ENCODE measurements around the gene COA8. TPM values are rescaled to one million over a fixed set of nuclear protein-coding genes. Genes with fewer than 3 reads are reported as not detected.

COA8 gene
- total RNA-seq, 4 donors from 2014 or later, result 25.9 to 50.4 (median 33.6) TPM

DNA sequence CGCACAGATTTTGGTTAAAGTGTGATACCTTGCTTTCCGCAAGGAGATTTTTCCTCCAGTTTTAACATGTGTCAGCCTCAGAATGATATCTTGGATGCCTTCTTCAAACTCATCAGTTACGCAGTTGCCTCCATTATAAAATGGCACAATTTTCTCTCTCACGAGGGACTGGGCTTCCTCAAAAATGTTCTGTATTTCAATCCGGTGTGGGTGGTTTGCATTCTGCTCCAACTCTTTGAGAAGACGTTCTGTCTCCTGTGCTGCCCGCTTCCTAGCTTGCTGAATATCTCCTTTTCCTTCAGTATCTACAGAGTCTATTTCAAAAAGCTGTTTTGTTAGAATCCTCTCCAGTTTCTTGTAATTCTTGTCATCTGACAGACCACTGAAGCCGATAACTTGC lies 2.1 kb upstream of the COA8 start:
- H3K4me3 ChIP-seq (replicated peaks in 1 of 3), result no peak overlapping the region
- intact Hi-C loops (cut with DNase I), result loop anchor here (10.0 kb wide), 1 partner anchor 154 kb away; the partner anchor contains the start of genes XRCC3 and ZFYVE21

DNA sequence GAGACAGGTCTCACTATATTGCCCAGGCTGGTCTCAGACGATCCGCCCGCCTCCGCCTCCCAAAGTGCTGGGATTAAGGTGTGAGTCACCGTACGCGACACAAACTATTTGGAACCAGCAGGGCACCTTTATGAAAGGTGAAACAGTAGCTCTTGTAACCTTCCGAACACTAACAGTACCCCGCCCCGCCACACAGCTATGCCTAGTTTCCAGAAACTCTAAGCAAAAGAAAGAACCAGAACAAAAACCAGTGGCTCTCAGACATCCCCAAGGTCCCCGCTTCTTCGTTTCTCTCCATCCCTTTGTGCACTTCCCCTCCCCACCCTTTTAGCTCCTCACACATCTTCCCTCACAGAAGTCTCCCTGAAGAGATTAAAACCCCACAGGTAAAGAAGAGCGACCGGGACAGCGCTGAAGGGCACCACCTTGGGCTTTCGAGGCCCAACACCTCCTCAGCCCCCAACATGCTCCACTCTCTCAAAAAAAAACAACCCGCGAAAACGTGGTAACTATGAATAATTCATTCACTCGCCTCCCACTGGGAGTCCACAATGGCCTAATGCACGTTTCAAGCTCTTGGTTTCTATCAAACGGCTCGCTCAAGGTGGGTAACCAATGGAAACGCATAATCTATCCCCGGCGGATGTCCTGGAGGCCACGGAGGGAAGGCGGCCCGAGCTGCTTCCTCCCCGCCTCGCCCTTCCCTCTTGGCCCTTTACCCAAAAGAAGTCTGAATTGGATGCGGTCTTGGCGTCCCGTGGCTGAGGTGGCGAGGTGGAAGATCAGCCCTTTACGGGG lies 1.2 kb upstream of the COA8 start:
- WGBS, 2 donors, result 10 to 12% methylated on average over 28 to 29 of the region's 36 CpGs
- DNase-seq, result no peak
- no peaks in the 10 kb centered on the region for H3K27me3 ChIP-seq
- peak overlapping the region; percentile 90 to 98 (median 98) for H3K4me3 ChIP-seq (replicated peaks in 1 of 3)
- H3K27ac ChIP-seq, result peak overlapping the region; percentile 82 to 93 (median 88)
- intact Hi-C loops (cut with DNase I), result loop anchor here (10.0 kb wide), 1 partner anchor 153 kb away; the partner anchor contains the start of genes XRCC3 and ZFYVE21
- peaks cover 38 to 71% of the 10 kb centered on the region in 2 donors for H3K4me1 ChIP-seq
- TF ChIP-seq, protein P1, sequence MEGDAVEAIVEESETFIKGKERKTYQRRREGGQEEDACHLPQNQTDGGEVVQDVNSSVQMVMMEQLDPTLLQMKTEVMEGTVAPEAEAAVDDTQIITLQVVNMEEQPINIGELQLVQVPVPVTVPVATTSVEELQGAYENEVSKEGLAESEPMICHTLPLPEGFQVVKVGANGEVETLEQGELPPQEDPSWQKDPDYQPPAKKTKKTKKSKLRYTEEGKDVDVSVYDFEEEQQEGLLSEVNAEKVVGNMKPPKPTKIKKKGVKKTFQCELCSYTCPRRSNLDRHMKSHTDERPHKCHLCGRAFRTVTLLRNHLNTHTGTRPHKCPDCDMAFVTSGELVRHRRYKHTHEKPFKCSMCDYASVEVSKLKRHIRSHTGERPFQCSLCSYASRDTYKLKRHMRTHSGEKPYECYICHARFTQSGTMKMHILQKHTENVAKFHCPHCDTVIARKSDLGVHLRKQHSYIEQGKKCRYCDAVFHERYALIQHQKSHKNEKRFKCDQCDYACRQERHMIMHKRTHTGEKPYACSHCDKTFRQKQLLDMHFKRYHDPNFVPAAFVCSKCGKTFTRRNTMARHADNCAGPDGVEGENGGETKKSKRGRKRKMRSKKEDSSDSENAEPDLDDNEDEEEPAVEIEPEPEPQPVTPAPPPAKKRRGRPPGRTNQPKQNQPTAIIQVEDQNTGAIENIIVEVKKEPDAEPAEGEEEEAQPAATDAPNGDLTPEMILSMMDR (IDR thresholded peaks at IDR 0.05), result no peak
- no peak for TF ChIP-seq POLR2A (IDR thresholded peaks at IDR 0.05)
- H3K9me3 ChIP-seq, result no peaks in the 10 kb centered on the region
- peaks cover 9 to 11% of the 10 kb centered on the region in 2 donors for H3K36me3 ChIP-seq

More for the DNA sequence above, 2.1 kb upstream of the COA8 start:
- no peaks in the 10 kb centered on the region for H3K9me3 ChIP-seq
- H3K4me1 ChIP-seq, result peaks cover 38 to 67% of the 10 kb centered on the region in 2 donors
- H3K27ac ChIP-seq, result peak overlapping the region in 1 of 3 donors; percentile 22
- WGBS, 2 donors, result 76 to 80% methylated on average over 8 of the region's 8 CpGs
- TF ChIP-seq, protein P1 (IDR thresholded peaks at IDR 0.05), result no peak
- no peak for TF ChIP-seq POLR2A (IDR thresholded peaks at IDR 0.05)
- H3K27me3 ChIP-seq, result no peaks in the 10 kb centered on the region
- H3K36me3 ChIP-seq, result peaks cover 9 to 11% of the 10 kb centered on the region in 2 donors
- DNase-seq, result no peak

DNA sequence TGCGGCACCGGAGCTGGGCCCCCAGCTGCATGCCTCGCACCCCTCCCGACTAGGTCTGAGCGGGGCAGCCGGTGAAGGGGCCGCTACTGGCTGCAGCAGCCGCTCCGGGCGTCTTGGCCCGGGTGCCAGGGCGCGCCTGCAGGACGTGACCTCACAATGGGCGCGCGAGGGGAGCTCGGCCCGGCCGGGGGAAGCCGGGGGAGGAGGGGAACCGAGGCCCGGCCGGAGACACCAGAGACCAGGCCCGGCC lies 656 bp upstream of the COA8 start:
- Histone ChIP-seq H3K27me3 (no peaks in the 10 kb centered on the region), H3K9me3 (no peaks in the 10 kb centered on the region), H3K36me3 (peaks cover 9 to 11% of the 10 kb centered on the region in 2 donors), H3K4me1 (peaks cover 38 to 74% of the 10 kb centered on the region in 2 donors), H3K4me3 (replicated peaks in 1 of 3) (peak overlapping the region; percentile 90 to 98 (median 98)), H3K27ac (peak overlapping the region; percentile 82 to 93 (median 88))
- WGBS, 2 donors, result no CpG with 5 or more reads among the region's 25 CpGs
- DNase-seq, result no peak
- intact Hi-C loops (cut with DNase I), result loop anchor here (10.0 kb wide), 1 partner anchor 153 kb away; the partner anchor contains the start of genes XRCC3 and ZFYVE21
- TF ChIP-seq POLR2A (IDR thresholded peaks at IDR 0.05), result no peak
- TF ChIP-seq, protein P1 (IDR thresholded peaks at IDR 0.05), result no peak

DNA sequence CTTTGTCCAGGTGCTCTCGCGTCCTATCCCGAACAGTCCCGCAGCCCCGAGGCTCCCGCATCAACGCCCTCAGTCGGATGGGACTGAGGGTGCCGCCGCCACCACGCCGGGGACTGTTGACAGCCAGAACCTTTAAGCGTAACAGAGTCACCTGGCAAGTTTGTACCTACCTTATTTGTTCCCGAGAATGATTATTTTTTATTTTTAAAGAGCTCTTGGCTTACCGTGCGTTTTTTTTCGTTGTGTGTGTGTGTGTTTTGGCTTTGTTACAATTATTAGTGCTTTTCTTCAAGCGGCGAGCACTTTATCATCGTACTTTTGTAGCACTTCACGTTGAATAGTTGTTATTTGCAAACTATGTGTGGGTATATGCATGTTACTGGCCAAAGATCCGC lies 463 bp downstream of the COA8 start:
- 0 to 2% methylated on average over 18 to 22 of the region's 22 CpGs for WGBS, 2 donors
- peaks cover 31 to 63% of the 10 kb centered on the region in 2 donors for H3K4me1 ChIP-seq
- H3K9me3 ChIP-seq, result no peaks in the 10 kb centered on the region
- H3K27me3 ChIP-seq, result no peaks in the 10 kb centered on the region
- peak overlapping the region; percentile 82 to 93 (median 88) for H3K27ac ChIP-seq
- H3K36me3 ChIP-seq, result peaks cover 8 to 11% of the 10 kb centered on the region in 2 donors
- DNase-seq, result no peak
- intact Hi-C loops (cut with DNase I), result loop anchor here (10.0 kb wide), 1 partner anchor 152 kb away; the partner anchor contains the start of genes XRCC3 and ZFYVE21
- peak overlapping the region; percentile 90 to 98 (median 98) for H3K4me3 ChIP-seq (replicated peaks in 1 of 3)
- no peak for TF ChIP-seq POLR2A (IDR thresholded peaks at IDR 0.05)
- TF ChIP-seq, protein P1 (IDR thresholded peaks at IDR 0.05), result no peak
